GM20000 (cell line): Measurements from ENCODE around the gene SLC25A25.

Source experiments
- DNase-seq: peaks from one replicate; pipeline ENCODE4 v3.0.0; 2012; ENCODE audit warnings: low spot score
- CTCF ChIP-seq: IDR thresholded peaks from 2 replicates; pipeline ENCODE4 v1.5.1; 2012; ENCODE audit warnings: mild to moderate bottlenecking, control low read depth; ENCODE audit errors: extremely low read depth, missing control alignments

The SLC25A25 gene

GRCh38 chr9:128094950-128095544 is 27.0 kb downstream of the SLC25A25 start:
- DNase-seq, result no peak

GRCh38 chr9:128096616-128097536 is 28.8 kb downstream of the SLC25A25 start:
- no peak for DNase-seq
- TF ChIP-seq CTCF, result no peak

More at GRCh38 chr9:128094950-128095544, 27.0 kb downstream of the SLC25A25 start:
- TF ChIP-seq CTCF, result no peak

- TF ChIP-seq CTCF, result no peak
- DNase-seq, result no peak
Observed at GRCh38 chr9:128097543-128098296, 29.7 kb downstream of the SLC25A25 start.

GRCh38 chr9:128098297-128099230 is 30.5 kb downstream of the SLC25A25 start:
- TF ChIP-seq CTCF, result no peak
- DNase-seq, result no peak

GRCh38 chr9:128099231-128099931 is 31.3 kb downstream of the SLC25A25 start:
- TF ChIP-seq CTCF, result no peak
- DNase-seq, result no peak

- DNase-seq, result no peak
- no peak for TF ChIP-seq CTCF
Observed at GRCh38 chr9:128099932-128100491, 32.0 kb downstream of the SLC25A25 start.
